Left forelimb (tissue), 1 donor: ENCODE results near the gene ZBTB46.
"Not testable (repeated sequence)": the region's sequence is repeated elsewhere in the genome, so short reads cannot be mapped to it uniquely, and the experiment has no call there.

ENCODE experiments used
- DNase-seq: peaks from one replicate; pipeline ENCODE4 v3.0.0-alpha.2; 2018; ENCODE audit warnings: low spot score

The ZBTB46 gene

DNA sequence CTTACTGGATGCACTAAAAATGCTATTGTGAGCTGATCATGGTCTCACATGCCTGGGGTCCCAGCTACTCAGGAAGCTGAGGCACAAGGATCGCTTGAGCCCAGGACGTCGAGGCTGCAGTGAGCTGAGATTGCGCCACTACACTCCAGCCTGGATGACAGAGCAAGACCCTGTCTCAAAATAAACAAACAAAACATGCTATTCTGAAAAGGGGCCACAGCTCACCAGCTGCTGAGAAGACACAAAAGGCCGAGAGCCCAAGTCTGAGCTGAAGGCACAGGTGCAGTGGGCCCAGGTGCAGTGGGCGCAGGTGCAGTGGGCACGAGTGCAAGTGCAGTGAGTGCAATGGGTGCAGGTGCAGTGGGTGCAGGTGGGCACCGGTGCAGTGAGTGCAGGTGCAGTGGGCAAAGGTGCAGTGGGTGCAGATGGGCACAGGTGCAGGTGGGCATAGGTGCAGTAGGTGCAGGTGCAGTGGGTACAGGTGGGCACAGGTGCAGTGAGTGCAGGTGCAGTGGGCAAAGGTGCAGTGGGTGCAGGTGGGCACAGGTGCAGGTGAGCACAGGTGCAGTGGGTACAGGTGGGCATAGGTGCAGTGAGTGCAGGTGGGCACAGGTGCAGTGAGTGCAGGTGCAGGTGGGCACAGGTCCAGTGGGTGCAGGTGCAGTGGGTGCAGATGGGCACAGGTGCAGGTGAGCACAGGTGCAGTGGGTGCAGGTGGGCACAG is 16.0 kb downstream of the ZBTB46 start:
- no peak for DNase-seq

DNA sequence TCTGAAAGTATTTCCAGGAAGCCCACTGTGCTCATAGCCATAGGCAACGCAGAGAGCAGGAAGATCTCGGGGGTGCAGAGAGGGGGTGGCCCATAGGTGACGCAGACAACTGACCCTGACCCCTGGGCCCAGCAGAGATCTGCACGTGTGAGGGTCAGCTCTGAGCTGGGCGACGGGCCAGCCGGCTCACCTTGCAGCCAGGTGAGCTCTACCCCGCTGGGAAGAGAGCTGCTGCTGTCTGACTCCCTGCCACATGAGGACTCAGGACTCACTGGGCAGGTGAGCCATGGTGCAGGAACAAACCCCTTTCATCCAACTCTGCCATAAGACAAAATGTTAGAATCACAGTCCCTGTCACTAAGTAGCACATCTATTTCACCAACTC is 19.6 kb downstream of the ZBTB46 start:
- DNase-seq: no peak

DNA sequence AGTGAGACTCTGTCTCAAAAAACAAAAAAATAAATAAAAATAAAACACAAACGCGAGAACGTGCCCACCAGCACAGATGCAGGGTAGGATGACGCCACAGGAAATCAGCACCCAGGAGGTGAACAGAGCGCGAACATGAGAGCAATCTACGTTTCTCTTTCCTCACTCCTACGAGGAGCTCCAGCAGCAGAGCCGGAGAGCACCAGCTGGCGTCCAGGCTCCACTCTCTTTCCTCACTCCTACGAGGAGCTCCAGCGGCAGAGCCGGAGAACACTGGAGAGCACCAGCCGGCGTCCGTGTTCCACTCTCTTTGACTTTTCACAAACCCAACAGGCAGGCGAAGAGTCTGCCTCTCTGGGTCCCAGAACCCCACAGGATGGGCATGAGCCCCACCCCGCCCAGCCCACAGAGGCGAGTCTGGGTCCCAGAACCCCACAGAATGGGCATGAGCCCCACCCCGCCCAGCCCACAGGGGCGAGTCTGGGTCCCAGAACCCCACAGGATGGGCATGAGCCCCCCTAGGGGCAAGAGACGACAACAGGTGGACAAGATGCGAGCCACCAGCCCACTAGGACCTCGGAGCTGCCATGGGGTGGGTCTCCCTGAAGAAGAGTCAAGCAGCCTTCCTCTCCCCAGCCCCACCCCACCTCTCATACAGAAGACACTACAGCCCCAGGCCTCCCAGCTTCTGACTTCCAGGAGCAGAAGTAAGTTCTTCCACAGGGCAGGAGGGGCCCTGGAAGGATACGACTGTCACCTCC is 20.2 kb downstream of the ZBTB46 start:
- no peak for DNase-seq

DNA sequence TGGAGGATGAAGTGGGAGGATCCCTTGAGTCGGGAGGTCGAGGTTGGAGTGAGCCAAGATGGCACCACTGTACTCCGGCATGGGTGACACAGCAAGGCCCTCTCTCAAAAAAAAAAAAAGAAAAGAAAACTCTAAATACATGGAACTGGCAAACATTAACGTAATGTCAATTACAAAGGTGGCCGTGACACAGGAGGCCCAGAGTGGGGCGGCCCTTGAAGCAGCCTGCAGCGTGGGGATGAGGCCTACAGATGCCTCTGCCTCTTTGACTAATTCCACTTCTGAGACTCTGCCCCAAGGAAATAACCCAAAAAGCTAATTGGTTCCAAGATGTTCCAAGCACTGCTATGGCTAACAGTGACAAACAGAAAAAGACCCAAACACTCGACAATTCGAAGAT is 21.2 kb downstream of the ZBTB46 start:
- DNase-seq: no peak

DNA sequence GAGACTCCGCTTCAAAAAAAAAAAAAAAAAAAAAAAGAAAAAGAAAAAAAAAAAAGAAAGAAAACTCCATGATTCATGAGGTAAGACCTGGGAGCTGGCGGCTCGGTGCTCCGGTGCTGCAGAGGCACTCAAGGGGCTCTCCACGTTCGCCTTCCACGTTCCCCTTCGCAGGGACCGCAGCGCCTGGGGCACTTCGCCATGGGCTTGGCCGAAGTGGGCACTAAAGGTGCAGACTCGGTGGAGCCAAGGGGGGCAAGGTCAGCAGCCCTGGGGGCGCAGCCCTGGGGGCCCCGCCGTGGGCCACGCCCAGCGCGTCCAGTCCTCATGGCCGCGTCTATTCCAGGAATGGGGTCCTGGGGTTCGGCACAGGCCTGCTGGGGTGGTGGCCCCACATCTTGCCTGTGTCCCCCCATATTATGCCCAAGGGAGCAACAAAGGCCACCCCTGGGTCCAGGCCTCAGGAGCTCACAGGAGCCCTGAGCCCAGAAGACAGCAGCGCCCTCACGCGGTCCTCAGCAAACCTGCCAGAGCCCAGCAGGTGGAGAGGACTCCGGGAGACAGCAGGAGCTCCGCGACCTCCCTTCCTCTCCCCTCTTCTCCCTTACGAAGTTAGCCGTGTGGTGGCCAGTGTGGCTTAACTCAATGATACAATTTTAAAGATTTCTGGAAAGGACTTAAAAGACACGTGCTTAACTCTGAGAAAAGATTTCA is 21.9 kb downstream of the ZBTB46 start:
- DNase-seq: no peak

DNA sequence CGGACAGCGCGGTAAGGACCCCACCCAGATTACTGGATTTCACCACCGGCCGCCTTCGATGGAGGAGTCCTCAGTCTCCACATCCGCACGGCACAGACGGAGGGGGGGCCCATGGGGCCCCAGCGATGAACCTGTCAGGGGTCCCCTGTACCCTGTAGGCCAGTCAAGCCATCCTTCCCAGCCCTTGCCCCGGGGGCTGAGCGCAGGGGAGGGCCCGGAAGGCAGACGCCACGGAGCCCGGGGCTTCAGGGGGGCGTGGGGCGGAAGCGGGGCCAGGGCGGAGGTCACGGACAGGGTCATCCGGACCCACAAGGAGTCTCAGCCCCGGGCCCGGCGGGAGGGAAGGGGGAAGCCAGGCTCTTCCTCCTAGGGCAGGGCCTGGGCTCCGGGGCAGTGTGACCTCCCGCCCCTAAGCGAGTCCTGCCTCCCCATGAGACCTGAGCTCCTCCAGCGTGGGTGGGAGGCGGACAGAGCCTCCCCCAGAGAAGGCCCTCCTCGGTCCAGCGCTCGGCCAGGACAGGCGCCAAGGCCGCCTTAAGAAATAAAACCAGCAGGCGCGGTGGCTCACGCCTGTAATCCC is 22.8 kb downstream of the ZBTB46 start:
- no peak for DNase-seq

DNA sequence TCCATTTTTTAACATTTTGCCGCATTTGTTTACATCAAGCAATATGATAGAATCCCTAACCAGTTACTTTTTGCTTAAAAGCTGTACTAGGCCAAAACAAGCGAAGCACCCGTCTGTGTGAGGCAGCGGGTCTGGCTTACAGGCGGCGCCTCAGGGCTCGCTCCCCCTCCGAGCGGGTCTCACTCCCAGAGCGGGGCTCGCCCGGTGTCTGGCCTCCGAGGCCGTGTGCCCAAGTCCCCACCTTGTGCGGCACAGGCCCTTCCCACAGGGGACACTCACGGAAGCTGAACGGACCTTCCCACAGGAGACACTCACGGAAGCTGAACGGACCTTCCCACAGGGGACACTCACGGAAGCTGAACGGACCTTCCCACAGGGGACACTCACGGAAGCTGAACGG is 23.4 kb downstream of the ZBTB46 start:
- DNase-seq: no peak

DNA sequence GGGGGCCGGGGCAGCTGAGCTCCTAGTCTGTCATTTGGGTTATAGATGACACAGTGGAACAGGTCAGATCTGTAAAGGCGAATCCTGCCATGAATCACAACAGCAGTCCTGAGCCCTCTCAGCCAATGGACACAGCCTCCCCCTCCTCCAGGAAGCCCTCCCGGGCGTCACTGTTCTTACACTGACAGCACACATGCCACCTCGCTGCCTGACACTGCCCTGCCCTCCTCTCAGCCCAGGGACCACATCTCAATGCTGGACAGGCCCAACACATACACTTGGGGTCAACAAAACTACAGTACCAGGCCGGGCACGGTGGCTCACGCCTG is 26.8 kb downstream of the ZBTB46 start:
- DNase-seq: no peak

DNA sequence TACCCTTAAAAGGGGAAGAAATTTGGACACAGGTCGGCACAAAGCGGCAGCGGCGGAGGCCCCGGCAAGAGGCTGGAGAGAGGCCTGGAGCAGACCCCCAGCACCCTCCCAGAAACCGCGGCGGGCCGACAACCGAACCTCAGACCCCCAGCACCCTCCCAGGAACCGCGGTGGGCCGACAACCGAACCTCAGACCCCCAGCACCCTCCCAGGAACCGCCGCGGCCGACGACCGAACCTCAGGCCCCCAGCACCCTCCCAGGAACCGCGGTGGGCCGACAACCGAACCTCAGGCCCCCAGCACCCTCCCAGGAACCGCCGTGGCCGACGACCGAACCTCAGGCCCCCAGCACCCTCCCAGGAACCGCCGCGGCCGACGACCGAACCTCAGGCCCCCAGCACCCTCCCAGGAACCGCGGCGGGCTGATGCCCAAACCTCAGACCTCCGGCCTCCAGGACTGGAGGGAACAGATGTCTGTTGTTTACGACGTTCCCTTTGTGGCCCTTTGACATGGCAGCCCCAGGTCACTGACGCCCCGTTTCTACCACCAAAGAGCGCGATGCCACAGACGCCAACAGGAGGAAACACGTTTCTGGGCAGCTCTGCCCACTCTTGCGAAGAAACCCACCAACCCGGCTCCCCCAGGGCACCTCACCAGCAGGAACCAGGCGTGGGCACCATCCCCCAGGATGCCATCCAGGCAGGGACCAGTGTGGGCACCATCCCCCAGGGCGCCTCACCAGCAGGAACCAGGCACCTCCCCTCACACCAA is 28.4 kb downstream of the ZBTB46 start:
- DNase-seq: no peak

DNA sequence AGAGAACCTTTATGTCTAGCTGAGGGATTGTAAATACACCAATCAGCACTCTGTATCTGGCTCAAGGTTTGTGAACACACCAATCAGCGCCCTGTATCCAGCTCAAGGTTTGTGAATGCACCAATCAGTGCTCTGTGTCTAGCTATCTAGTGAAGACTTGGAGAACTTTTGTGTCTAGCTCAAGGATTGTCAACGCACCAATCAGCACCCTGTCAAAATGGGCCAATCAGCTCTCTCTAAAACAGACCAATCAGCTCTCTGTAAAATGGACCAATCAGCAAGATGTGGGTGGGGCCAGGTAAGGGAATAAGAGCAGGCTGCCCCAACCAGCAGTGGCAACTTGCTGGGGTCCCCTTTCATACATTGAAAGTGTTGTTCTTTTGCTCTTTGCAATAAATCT is 29.9 kb downstream of the ZBTB46 start:
- not testable (repeated sequence) for DNase-seq

DNA sequence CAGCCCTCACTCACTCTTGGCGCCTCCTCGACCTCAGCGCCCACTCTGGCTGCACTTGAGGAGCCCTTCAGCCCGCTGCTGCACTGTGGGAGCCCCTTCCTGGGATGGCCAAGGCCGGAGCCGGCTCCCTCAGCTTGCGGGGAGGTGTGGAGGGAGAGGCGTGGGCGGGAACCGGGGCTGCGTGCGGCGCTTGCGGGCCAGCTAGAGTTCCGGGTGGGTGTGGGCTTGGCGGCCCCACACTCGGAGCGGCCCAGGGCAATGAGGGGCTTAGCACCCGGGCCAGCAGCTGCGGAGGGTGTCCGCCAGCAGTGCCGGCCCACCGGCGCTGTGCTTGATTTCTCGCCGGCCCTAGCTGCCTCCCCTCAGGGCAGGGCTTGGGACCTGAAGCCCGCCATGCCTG is 30.7 kb downstream of the ZBTB46 start:
- DNase-seq: not testable (repeated sequence)

DNA sequence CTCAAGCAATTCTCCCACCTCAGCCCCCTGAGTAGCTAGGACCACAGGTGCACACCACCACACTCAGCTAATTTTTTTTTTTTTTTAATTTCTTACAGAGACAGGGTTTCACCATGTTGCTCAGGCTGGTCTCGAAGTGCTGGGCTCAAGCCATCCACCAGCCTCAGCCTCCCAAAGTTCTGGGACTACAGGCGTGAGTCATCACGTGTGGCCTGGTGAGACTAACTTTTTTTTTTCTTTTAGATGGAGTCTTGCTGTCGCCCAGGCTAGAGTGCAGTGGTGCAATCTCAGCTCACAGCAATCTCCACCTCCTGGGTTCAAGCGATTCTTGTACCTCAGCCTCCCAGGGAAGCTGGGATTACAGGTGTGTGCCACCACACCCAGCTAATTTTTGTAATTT is 31.9 kb downstream of the ZBTB46 start:
- not testable (repeated sequence) for DNase-seq

DNA sequence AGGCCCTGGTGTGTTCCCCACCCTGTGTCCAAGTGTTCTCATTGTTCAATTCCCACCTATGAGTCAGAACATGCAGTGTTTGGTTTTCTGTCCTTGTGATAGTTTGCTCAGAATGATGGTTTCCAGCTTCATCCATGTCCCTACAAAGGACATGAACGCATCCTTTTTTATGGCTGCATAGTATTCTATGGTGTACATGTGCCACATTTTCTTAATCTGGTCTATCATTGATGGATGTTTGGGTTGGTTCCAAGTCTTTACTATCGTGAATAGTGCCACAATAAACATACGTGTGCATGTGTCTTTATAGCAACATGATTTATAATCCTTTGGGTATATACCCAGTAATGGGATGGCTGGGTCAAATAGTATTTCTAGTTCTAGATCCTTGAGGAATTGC is 33.9 kb downstream of the ZBTB46 start:
- not testable (repeated sequence) for DNase-seq

DNA sequence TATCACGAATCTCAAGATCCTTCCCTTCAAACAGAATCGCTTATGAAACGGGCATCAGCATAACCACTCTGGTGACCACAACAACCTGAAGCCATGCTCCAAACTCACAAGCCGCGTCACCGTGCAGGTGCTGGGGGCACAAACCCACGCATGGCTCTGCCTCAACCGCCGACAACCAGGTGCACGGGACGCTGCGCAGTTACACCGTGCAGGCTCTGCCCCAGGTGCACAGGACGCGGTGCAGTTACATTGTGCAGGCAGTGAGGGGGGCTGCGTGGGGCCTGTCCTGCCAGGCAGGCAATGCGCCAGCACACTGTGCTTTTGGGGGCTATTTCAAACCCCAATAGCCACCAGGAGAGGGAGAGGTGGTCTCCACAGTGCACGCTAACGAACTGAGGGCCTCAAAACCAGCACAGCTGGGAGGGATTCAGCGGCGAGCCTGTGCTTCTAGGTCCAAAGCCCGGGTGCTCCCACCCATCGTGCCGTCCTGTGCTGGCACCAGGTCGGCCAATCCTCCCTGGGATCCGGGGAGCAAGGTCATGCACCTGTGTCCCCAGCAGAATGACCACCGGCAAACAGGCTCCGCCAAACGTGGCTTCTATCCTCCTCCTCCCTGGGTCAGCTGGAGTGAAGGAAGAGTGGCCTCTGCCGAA is 35.8 kb downstream of the ZBTB46 start:
- no peak for DNase-seq

DNA sequence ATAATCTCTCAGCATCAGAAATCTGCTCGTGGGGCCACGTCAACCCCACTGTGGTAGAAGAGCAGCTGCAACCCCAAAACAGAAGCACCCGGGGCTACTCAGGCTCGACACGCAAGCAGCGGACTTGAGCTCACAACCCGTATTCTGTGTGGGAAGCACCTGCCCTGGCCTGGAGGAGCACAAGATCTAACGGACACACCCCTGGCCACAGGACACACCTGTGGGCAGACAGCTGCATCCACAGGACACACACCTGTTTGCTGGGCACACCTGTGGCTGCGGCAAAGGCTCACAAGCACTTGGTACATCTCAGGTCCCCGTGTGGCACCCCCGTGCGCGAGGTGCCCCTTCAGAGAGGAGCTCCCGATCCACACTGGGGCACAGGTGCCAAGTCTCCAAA is 36.5 kb downstream of the ZBTB46 start:
- DNase-seq: no peak

DNA sequence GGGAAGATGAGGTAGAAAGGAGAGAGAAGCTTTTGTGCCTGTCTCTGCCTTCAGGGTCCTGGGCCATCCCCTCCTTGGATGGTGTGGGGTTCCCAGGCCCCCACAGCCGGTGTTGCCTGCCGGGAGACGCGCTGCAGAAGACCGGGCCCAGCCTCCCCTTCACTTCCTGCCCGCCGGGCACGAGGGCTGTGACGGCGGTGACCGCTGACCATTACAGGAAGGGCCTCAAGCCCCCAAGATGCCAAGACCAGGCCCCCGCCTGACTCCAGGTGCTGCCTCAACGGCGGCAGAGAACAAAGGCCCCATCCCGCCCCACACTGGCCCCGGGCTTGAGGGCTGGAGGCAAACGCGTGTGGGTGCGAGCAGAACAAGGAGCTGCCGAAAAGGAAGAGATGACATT is 38.2 kb downstream of the ZBTB46 start:
- no peak for DNase-seq

DNA sequence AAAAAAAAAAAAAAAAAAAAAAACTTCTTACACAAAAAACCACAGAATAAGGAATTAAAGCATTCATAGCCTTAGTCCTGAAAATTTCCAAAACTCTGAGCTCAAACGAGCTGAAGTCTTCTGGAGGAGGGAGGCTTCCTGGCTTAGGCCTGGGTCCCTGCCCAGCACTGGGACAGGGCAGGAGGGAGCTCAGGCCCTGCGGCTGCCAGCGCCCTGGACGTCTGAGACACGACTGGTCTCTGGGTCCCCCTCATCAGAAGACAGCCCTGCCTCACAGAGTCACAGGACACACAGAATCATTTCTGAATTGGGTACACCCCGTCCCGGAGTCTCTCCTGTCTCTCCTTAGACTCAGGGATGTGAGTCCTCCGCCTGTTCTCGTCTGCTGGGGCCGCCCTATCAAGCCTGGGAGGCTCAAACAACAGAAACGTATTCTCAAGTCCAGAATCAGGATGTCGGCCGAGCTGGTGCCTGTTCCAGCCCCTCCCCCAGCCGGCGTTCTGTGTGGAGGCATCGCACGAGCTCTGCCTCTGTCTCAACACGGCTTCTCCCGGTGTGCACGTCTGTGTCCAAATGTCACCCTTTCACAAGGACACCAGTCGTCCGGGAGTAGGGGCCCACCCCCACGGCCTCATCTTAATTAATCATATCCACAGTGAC is 39.4 kb downstream of the ZBTB46 start:
- no peak for DNase-seq

DNA sequence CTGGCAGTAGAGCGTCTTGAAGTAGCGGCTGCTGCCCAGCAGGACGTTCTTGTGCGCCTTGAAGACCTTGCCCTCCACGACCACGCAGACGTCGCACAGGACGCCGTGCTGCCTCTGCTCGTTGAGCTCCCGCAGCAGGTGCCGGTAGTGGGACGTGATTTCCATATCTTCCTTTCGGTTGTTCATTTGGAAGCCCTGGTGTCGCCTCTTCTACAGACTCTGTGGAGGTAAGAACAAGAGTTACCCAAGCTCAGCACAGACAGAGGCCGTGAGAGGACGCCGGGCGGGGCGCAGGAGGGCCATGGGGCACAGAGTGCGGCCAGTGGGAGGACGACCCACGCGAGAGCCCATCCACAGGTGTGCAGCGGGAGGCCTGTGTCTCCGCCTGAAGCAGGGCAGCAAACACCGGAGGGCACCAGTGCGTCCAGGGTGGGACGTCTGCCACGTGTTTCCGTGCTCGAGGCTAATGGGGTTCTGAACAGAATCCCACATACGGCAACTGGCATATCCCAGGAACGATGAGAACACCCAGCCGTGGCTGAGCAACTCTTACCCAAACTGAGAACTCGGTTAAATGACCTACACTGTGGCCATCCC is 40.4 kb downstream of the ZBTB46 start:
- no peak for DNase-seq

DNA sequence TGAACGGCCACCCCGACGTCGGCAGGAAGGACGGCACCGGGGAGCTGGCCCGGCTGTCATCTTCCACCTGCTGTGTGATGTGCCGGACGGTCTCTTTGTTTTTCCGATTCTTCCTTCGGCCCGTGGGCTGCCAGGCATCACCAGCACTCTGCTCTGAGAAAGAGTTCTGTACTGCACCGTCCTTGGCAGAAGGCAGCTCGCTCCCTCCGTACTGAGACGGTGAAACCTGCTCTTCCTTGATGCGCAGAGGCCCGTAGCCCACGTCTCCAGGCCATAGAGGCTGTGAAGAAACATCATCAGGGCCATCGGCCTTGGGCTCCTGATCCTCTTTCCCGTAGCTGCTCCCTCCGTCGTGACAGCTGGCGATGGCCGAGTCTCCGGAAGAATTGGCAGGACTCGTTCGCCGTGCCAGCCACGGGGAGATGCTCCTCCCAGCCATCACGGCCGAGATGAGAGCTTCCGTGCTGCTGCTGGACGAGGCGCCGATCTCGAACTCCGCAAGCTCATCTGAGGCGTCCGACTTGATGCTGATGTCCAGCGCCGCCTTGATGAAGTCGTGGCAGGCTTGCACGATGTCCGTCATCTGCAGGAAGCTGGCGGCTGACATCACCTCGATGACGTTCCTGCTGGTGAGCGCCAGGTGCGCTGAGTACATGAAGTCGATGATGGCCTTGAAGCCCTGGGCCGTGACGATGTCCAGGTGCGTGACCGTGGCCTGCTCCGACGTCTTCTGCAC is 41.1 kb downstream of the ZBTB46 start:
- no peak for DNase-seq

DNA sequence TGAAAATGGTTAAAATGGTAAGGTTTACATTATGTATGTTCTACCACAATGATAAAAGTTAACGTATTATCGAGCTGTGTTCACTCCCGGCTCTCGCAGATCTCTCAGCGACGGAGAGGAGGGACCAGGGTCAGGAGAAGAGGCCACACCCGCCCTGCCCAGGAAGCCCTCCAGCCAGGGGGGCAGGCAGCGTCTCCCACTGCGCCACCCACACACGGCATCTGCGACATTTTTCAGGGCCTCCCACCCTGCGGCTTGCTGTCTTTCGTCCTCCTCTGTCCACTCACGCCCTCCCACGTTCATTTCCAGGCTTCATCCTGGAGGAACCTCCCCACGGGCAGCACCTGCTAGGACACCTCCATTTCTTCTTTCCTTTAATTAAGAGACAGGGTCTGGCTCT is 43.3 kb downstream of the ZBTB46 start:
- no peak for DNase-seq
